GM20000 (cell line): ENCODE data around the gene TLN1.

Experiments used
- DNase-seq: peaks from one replicate; pipeline ENCODE4 v3.0.0; 2012; ENCODE audit warnings: low spot score
- CTCF ChIP-seq: IDR thresholded peaks from 2 replicates; pipeline ENCODE4 v1.5.1; 2012; ENCODE audit warnings: mild to moderate bottlenecking, control low read depth; ENCODE audit errors: extremely low read depth, missing control alignments

TLN1 gene

GRCh38 chr9:35695943-35696401 lies 36.0 kb downstream of the TLN1 start:
- no peak for DNase-seq
- no peak for TF ChIP-seq CTCF

DNA sequence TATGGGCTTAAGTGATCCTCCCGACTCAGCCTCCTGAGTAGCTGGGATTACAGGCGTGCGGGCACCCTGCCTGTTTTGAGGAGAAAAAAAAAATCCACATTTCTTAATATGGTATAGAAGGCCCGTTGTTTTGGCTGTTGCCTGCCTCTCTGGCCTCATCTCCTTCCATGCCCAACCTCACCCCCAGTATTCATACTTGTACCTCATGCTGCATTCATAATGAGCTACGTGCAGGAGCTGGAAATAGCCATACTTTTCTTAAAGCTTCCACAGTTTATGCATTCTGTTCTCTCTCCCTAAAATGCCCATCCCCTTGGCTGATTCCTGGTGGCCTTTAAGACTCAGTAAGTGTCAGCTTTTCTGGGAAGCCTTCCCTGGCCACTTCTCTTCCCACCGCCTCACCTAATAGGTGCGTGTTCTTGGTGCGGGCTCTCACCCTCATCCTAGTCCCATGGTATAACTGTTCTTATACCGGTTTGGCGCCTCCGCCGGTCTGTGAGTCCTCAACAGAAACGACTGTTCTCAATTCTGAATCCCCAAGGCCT lies 40.2 kb downstream of the TLN1 start:
- no peak for TF ChIP-seq CTCF
- DNase-seq: no peak

GRCh38 chr9:35691334-35691650 lies 40.7 kb downstream of the TLN1 start:
- DNase-seq: no peak
- TF ChIP-seq CTCF: no peak

- peak; percentile 71 for DNase-seq
- no peak for TF ChIP-seq CTCF
Observed at GRCh38 chr9:35690614-35691333, 41.2 kb downstream of the TLN1 start.

- peak; percentile 77 for DNase-seq
- TF ChIP-seq CTCF: no peak
Observed at GRCh38 chr9:35690294-35690613, 41.7 kb downstream of the TLN1 start.

GRCh38 chr9:35689542-35690293 lies 42.3 kb downstream of the TLN1 start, which contains the start of gene TPM2:
TPM2 (minus strand) TSS chr9:35689925; CDS start chr9:35689817, 108 bp downstream.
- TF ChIP-seq CTCF: no peak
- peak; percentile 72 for DNase-seq
